HCT116 (cell line): Measurements from ENCODE around the gene CFAP46.

Source experiments
- CTCF ChIP-seq, 3 experiments: fragments of 200-600 bp in 1 of 3; sonication (generic) in 1 of 3; IDR thresholded peaks in 2 of 3; conservative IDR thresholded peaks in 1 of 3; 2 replicates each; pipeline ENCODE4 v1.5.1; 2012 to 2017; ENCODE audit warnings: low read depth in 2 of 3, low read length in 2 of 3, antibody characterized with exemption in 1 of 3, borderline replicate concordance in 1 of 3, control low read depth in 1 of 3, mild to moderate bottlenecking in 1 of 3, mixed read lengths in 1 of 3, mixed run types in 1 of 3, moderate library complexity in 1 of 3; ENCODE audit not compliant: insufficient read depth in 1 of 3
- FOSL1 ChIP-seq: IDR thresholded peaks from 2 replicates; pipeline ENCODE4 v1.6.1; 2012; ENCODE audit warnings: low read depth
- JUND ChIP-seq: IDR thresholded peaks from 2 replicates; pipeline ENCODE4 v1.6.1; 2012
- MAX ChIP-seq: IDR thresholded peaks from 2 replicates; pipeline ENCODE4 v1.6.1; 2012
- POLR2A ChIP-seq: IDR thresholded peaks from 2 replicates; pipeline ENCODE4 v1.7.0; 2011; ENCODE audit warnings: borderline replicate concordance; ENCODE audit not compliant: insufficient read depth, insufficient read length; ENCODE audit errors: extremely low read depth

- TF ChIP-seq CTCF (IDR thresholded peaks at IDR 0.05 in 2 of 3, conservative IDR thresholded peaks at IDR 0.05 in 1 of 3; ENCODE audit: borderline replicate concordance in 1 of 3, insufficient read depth in 1 of 3, low read depth in 2 of 3, low read length in 2 of 3) (no peak), POLR2A (no peak), FOSL1 (no peak), JUND (no peak), MAX (no peak)
Measured at GRCh38 chr10:132974249-132974796, 32.0 kb upstream of the CFAP46 start.
